GM13976 (cell line): ENCODE measurements around the gene RBP5.
A peak's percentile ranks its signal among the peaks of the same experiment; 100 is the strongest.

ENCODE experiments used
- DNase-seq: peaks from one replicate; pipeline ENCODE4 v3.0.0; 2012; ENCODE audit warnings: low spot score
- CTCF ChIP-seq: IDR thresholded peaks from 2 replicates; pipeline ENCODE4 v1.5.1; 2012; ENCODE audit warnings: borderline replicate concordance, mild to moderate bottlenecking; ENCODE audit not compliant: insufficient read depth; ENCODE audit errors: extremely low read depth, missing control alignments, control extremely low read depth
- in situ Hi-C: fragments of 300-500 bp; cut with MboI; formaldehyde crosslinking; loops from one replicate; pipeline ENCODE4 v1.12.0; 2022; ENCODE audit warnings: low sequenced_read_pairs, mixed read lengths, inconsistent platforms; ENCODE audit not compliant: unreplicated experiment

Gene RBP5

GRCh38 chr12:7150841-7151240 is 22.2 kb upstream of the RBP5 start:
- DNase-seq, result peak; percentile 10
- in situ Hi-C loops, result no loop called here

GRCh38 chr12:7150356-7150755 is 21.7 kb upstream of the RBP5 start:
- in situ Hi-C loops, result no loop called here

More at GRCh38 chr12:7150841-7151240, 22.2 kb upstream of the RBP5 start:
- no peak for TF ChIP-seq CTCF

GRCh38 chr12:7146906-7147305 is 18.2 kb upstream of the RBP5 start:
- no peak for DNase-seq
- TF ChIP-seq CTCF, result no peak
- in situ Hi-C loops, result no loop called here

More at GRCh38 chr12:7150356-7150755, 21.7 kb upstream of the RBP5 start:
- no peak for DNase-seq
- no peak for TF ChIP-seq CTCF

- TF ChIP-seq CTCF, result no peak
- in situ Hi-C loops, result no loop called here
- no peak for DNase-seq
These were observed 17.5 kb upstream of the RBP5 start for GRCh38 chr12:7146228-7146627.

GRCh38 chr12:7145671-7146070 is 17.0 kb upstream of the RBP5 start:
- DNase-seq, result no peak
- in situ Hi-C loops, result no loop called here
- TF ChIP-seq CTCF, result no peak

- in situ Hi-C loops, result no loop called here
- peak; percentile 17 for TF ChIP-seq CTCF
- DNase-seq, result peak; percentile 61
These were observed 15.9 kb upstream of the RBP5 start for GRCh38 chr12:7144414-7145120.
